ENCODE measurements around the gene PRMT2. TPM values are rescaled to one million over a fixed set of nuclear protein-coding genes. Genes with fewer than 3 reads are reported as not detected.

The PRMT2 gene
- polyA plus RNA-seq, 2 of the 4 experiments (the other 2 are of a cell fraction): 69.2 to 75.1 TPM

DNA sequence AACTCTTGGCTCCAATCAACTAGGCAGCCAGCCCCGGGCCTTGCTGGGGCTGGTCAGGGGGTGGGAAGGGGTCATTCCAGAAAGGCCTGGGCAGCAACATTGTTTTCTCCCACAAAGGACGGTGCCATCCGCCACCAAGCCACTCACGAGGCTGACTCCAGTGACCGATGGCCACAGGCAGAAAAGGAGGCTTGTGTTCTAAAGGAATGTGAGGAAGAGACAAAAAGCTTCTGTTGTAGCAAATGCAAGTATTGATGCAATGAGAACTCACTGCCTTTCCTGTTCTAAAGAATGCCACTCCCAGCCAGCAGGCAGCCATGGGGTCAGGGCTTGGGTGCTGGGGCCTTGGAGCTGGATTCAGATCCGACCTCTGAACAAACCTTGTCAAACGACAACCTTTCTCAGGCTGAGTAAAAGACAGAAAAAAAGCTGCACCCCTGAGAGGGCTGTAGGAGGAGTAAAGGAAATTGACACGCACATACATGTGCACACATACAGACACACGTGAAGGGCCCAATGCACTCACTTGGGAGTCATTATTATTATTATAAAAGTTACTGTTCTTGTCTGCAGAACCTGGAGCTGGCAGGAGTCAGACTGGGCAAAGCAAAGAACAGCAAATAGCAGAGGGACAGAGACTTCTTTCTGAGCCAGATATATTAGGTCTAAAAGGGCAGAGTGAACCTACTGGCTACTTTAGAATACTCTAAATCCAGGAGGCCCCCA lies 13.9 kb upstream of the PRMT2 start:
- no peaks in the 10 kb centered on the region for H3K4me1 ChIP-seq
- ChIA-PET POLR2A (interaction anchor here (2.1 kb wide), 1 partner anchor 14 kb away, joined by 8 read pairs; the partner anchor contains the start of gene PRMT2), CTCF (no interaction called here)
- WGBS (ENCODE audit: missing lambda C conversion rate): 48% methylated on average over 9 of the region's 9 CpGs
- TF ChIP-seq RFX5 (IDR thresholded peaks at IDR 0.05) (no peak), RAD21 (conservative IDR thresholded peaks at IDR 0.05 in 1 of 2, IDR thresholded peaks at IDR 0.05 in 1 of 2) (no peak), PBX3 (IDR thresholded peaks at IDR 0.05) (no peak), MAX (IDR thresholded peaks at IDR 0.05) (no peak), BHLHE40 (IDR thresholded peaks at IDR 0.05; ENCODE audit: low read depth, low read length) (no peak), SREBF2 (IDR thresholded peaks at IDR 0.05) (no peak), NPAS2 (CRISPR knock-in tag; IDR thresholded peaks at IDR 0.05; ENCODE audit: borderline replicate concordance) (no peak), MAFK (IDR thresholded peaks at IDR 0.05; ENCODE audit: partially characterized antibody) (no peak), EP300 (IDR thresholded peaks at IDR 0.05) (no peak), GATA3 (IDR thresholded peaks at IDR 0.05; ENCODE audit: borderline replicate concordance) (no peak), ZC3H11A (IDR thresholded peaks at IDR 0.05) (no peak), FOSL2 (IDR thresholded peaks at IDR 0.05) (no peak), FOSL2 (CRISPR knock-in tag; IDR thresholded peaks at IDR 0.05) (no peak), FOSB (CRISPR knock-in tag; IDR thresholded peaks at IDR 0.05) (no peak), FOXS1 (CRISPR knock-in tag; IDR thresholded peaks at IDR 0.05) (no peak), CEBPB (IDR thresholded peaks at IDR 0.05) (no peak)
- TF ChIP-seq, protein P1, sequence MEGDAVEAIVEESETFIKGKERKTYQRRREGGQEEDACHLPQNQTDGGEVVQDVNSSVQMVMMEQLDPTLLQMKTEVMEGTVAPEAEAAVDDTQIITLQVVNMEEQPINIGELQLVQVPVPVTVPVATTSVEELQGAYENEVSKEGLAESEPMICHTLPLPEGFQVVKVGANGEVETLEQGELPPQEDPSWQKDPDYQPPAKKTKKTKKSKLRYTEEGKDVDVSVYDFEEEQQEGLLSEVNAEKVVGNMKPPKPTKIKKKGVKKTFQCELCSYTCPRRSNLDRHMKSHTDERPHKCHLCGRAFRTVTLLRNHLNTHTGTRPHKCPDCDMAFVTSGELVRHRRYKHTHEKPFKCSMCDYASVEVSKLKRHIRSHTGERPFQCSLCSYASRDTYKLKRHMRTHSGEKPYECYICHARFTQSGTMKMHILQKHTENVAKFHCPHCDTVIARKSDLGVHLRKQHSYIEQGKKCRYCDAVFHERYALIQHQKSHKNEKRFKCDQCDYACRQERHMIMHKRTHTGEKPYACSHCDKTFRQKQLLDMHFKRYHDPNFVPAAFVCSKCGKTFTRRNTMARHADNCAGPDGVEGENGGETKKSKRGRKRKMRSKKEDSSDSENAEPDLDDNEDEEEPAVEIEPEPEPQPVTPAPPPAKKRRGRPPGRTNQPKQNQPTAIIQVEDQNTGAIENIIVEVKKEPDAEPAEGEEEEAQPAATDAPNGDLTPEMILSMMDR (IDR thresholded peaks at IDR 0.05): no peak
- DNase-seq (ENCODE audit: low read depth in 1 of 2, low spot score in 1 of 2) (no peak), FAIRE-seq (no peak), ATAC-seq (no peak)
- no peak overlapping the region for H3K27ac ChIP-seq
- peaks cover 12% of the 10 kb centered on the region; the same call in 2 of the 3 replicates for H3K9me3 ChIP-seq
- no peak overlapping the region for H3K4me3 ChIP-seq
- H3K4me2 ChIP-seq: no peak overlapping the region

DNA sequence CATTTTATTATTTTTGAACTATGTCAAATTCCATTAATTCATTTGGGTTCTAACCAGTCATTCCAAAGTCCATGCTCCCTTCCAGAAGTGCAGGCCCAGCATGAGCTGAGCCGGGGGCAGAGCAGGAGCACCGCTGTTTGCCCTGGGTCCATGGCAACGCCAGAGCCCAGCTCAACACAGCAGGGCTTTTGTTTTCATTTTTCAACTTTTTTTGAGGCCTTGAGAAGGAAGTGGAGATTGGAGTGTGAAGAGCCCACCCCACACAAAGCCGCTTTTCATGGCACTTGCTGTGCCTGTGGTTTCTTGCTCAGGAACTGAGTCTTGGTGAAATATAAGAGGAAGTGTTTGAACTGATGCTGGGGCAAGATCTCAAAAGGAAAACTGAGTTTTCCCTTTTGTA lies 13.2 kb upstream of the PRMT2 start:
- FAIRE-seq: no peak
- no peak overlapping the region for H3K27ac ChIP-seq
- 85% methylated on average over 1 of the region's 4 CpGs for WGBS (ENCODE audit: missing lambda C conversion rate)
- no peak for DNase-seq (ENCODE audit: low read depth in 1 of 2, low spot score in 1 of 2)
- no peak overlapping the region for H3K4me2 ChIP-seq
- ChIA-PET CTCF (no interaction called here), POLR2A (interaction anchor here (2.1 kb wide), 1 partner anchor 13 kb away, joined by 8 read pairs; the partner anchor contains the start of gene PRMT2)
- peaks cover 15% of the 10 kb centered on the region; the same call in 2 of the 3 replicates for H3K9me3 ChIP-seq
- ATAC-seq: no peak
- H3K4me1 ChIP-seq: no peaks in the 10 kb centered on the region
- no peak overlapping the region for H3K4me3 ChIP-seq
- TF ChIP-seq ZFP36 (IDR thresholded peaks at IDR 0.05; ENCODE audit: borderline replicate concordance, partially characterized antibody): no peak
- TF ChIP-seq RNF2 (IDR thresholded peaks at IDR 0.05; ENCODE audit: borderline replicate concordance, low read depth): no peak
- TF ChIP-seq, protein P2, sequence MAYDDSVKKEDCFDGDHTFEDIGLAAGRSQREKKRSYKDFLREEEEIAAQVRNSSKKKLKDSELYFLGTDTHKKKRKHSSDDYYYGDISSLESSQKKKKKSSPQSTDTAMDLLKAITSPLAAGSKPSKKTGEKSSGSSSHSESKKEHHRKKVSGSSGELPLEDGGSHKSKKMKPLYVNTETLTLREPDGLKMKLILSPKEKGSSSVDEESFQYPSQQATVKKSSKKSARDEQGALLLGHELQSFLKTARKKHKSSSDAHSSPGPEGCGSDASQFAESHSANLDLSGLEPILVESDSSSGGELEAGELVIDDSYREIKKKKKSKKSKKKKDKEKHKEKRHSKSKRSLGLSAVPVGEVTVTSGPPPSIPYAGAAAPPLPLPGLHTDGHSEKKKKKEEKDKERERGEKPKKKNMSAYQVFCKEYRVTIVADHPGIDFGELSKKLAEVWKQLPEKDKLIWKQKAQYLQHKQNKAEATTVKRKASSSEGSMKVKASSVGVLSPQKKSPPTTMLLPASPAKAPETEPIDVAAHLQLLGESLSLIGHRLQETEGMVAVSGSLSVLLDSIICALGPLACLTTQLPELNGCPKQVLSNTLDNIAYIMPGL (CRISPR knock-in tag; IDR thresholded peaks at IDR 0.05; ENCODE audit: borderline replicate concordance): no peak
- TF ChIP-seq MYC (IDR thresholded peaks at IDR 0.05; ENCODE audit: borderline replicate concordance, low read length): no peak
- TF ChIP-seq E2F6 (IDR thresholded peaks at IDR 0.05; ENCODE audit: borderline replicate concordance, low read depth): no peak
- TF ChIP-seq FOSB (CRISPR knock-in tag; IDR thresholded peaks at IDR 0.05): no peak
- no peak for TF ChIP-seq NR3C1 (IDR thresholded peaks at IDR 0.05)
- TF ChIP-seq MAZ (IDR thresholded peaks at IDR 0.05; ENCODE audit: borderline replicate concordance, low read depth, low read length): no peak
- TF ChIP-seq KDM1A (IDR thresholded peaks at IDR 0.05; ENCODE audit: low read depth): no peak
- TF ChIP-seq ZNF302 (CRISPR knock-in tag; IDR thresholded peaks at IDR 0.05): no peak
- no peak for TF ChIP-seq EHMT2 (IDR thresholded peaks at IDR 0.05; ENCODE audit: low read depth)
- no peak for TF ChIP-seq HOXB5 (CRISPR knock-in tag; IDR thresholded peaks at IDR 0.05)
- no peak for TF ChIP-seq RCOR1 (IDR thresholded peaks at IDR 0.05; ENCODE audit: low read depth, low read length)

Measured in A549 (cell line).